KOPT-K1 (cell line): ENCODE measurements around the gene C2CD4D.

Source experiments
- H3K27ac ChIP-seq: fragments of 200-600 bp; sonication (generic); 2 replicates; pipeline ENCODE4 v1.5.1; 2016; ENCODE audit warnings: antibody characterized with exemption, mild to moderate bottlenecking, low read depth, low read length; ENCODE audit not compliant: poor library complexity, severe bottlenecking
- H3K36me3 ChIP-seq: fragments of 200-600 bp; sonication (generic); 2 replicates; pipeline ENCODE4 v1.5.1; 2017; ENCODE audit warnings: antibody characterized with exemption, mild to moderate bottlenecking, low read length, moderate library complexity; ENCODE audit not compliant: insufficient read depth
- H3K9me3 ChIP-seq: fragments of 200-600 bp; sonication (generic); 2 replicates; pipeline ENCODE4 v1.5.1; 2017; ENCODE audit warnings: antibody characterized with exemption, low read length, mild to moderate bottlenecking; ENCODE audit not compliant: insufficient read depth, poor library complexity, severe bottlenecking

The C2CD4D gene

DNA sequence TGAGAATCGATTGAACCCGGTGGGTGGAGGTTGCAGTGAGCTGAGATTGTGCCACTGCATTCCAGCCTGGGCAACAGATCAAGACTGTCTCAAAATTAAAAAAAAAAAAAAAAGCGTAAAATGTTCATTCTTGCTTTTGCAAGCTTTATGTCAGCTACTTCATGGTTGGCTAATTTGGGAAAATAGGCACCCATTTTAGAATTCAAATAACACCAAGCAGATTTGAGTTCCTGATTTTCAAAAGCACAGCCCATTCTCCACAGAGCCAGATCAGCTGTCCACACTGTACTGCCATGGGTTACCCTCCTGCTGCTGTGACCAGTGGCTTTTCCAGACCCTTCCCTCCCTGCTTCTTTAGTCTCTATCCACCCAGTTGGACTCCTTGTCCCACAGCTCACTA, 9.5 kb upstream of the C2CD4D start:
- Histone ChIP-seq H3K36me3 (no peaks in the 10 kb centered on the region), H3K27ac (no peak overlapping the region), H3K9me3 (no peaks in the 10 kb centered on the region)

DNA sequence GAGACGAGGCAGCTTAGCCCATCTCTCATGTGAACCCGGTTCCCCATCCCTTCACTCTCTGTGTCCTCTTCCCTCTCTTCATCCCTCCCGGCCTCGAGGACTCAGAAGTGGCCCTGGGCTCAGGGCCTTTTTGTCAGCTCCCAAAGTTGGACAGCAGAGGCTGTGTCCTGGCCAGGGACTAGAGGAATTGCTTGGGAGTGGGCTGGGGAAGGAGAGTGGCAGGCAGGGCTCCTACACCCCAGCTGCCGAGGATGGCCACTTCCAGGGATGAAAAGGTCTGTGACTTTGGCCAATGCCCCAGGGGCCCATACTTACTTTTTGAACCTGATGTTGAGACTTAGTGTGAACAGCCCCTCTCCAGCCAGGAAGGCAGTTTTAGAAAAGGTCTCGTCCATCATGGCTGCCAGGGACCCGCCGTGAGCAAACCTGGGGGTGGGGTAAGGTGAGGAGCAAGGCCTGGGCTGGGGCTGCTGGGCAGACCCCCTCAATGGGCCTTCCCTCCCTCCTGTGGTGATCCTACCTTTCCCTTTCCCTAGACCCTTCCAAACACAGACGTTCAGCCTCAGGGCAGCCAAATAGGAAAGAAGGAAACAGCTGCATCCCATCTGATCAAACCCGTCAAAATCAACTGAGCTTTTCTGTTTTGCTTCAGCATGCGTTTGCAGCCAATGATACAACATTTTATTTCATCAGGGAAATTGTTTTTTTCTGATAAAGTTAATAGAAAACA, 8.4 kb upstream of the C2CD4D start:
- H3K9me3 ChIP-seq, result no peaks in the 10 kb centered on the region

DNA sequence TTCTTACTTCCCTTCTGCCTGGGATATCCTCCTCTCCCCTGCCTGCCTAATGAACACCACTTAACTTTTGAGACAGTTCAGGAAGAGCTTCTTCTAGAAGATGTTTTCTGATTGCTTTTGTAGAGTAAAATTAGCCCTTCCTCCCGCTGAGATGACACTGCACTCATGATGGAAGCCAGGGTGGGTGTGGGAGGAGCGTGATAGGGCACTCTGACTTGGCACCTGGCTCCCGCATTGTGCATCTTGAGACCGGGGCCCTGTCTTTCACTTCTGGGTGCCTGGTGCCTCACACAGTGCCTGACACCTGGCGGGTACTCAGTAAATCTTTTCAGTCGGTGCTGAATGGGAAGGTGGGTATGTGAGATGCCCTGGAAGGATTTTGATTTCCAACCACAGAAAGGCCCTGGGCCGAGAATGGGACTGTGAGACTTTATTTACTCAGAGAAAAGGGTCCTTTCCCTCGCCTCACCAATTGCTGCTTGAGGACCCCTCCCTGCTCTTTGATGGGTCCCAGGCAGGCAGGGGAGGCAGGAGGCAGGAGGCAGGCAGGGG, 7.1 kb upstream of the C2CD4D start:
- Histone ChIP-seq H3K36me3 (no peaks in the 10 kb centered on the region), H3K9me3 (no peaks in the 10 kb centered on the region), H3K27ac (no peak overlapping the region)

More for the DNA sequence above, 8.4 kb upstream of the C2CD4D start:
- H3K36me3 ChIP-seq, result no peaks in the 10 kb centered on the region
- no peak overlapping the region for H3K27ac ChIP-seq

DNA sequence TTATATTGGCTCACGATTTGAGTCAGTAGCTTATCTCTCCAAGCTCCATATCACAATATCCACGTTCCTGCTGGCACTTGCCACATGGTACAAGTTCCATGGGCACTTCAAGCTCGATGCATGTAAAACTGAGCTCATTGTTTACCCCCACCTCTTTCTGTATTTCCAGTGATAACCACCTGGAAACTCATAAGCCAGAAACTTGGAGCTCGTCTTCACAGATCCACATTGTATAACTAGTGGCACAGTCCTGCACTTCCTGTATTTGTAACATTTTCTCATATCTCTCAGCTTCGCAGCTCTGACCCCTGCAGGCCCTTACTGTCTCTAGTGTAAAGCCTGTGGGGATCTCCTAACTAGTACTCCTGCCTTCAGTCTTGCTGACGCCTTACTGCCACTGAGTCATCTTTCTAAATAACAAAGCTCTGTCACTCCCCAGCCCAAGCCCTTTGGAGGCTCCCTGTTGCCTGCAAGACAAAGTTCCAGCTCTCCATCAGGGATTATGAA, 6.5 kb upstream of the C2CD4D start:
- Histone ChIP-seq H3K9me3 (no peaks in the 10 kb centered on the region), H3K27ac (no peak overlapping the region), H3K36me3 (no peaks in the 10 kb centered on the region)

DNA sequence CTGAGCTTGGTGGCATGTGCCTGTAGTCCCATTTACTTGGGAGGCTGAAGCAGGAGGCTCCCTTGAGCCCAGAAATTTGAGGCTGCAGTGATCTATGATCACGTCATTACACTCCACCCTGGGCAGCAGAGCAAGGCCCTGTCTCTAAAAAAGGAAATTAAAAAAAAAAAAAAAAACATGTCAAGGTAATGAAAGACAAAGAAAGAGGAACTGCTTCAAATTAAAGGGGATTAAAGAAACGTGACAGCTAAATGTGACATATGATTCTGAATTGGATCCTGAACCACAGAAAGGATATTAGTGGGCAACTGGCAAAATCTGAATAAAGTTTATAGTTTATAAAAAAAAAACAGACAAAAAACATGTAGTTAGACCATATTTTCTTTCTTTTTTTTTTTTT, 3.8 kb upstream of the C2CD4D start:
- no peaks in the 10 kb centered on the region for H3K36me3 ChIP-seq
- H3K9me3 ChIP-seq, result no peaks in the 10 kb centered on the region
- no peak overlapping the region for H3K27ac ChIP-seq

GRCh38 chr1:151841141-151841540, 1.5 kb upstream of the C2CD4D start:
- Histone ChIP-seq H3K27ac (no peak overlapping the region), H3K36me3 (no peaks in the 10 kb centered on the region), H3K9me3 (no peaks in the 10 kb centered on the region)

DNA sequence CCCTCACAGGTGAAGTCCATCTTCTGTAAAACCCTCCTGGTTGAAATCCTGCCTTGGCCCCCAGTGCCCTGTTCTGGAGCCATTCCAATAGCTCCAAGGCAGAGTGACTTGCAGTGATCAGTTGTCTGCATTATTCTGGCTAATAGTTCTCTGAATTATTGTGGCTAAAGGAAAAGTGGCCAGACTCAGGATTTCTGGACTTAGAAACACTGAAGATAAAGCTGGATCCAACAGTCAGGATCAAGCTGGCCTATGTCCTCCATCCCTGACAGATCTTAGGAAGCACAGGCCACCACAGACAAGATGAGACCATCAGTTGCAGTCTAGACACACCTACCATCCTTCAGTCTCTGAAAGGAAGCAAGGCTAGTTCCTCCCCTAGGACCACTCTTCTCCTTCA, 801 bp upstream of the C2CD4D start:
- Histone ChIP-seq H3K9me3 (no peaks in the 10 kb centered on the region), H3K27ac (no peak overlapping the region), H3K36me3 (no peaks in the 10 kb centered on the region)

DNA sequence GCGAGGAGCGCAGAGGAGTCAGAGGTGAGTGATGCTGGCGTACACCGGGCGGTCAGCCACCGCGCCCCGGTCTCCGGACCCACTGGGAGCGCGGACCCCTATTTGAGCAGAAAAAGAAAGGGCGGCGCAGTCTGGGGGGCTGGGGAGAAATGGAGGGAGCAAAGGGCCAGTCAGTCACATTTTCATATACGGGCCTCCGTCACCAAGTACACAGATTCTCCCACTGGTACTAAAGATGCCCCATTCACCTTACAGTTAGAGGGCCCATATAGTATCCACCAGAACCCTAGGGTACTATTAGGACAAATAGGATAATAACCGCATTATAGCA, 573 bp downstream of the C2CD4D start:
- Histone ChIP-seq H3K27ac (no peak overlapping the region), H3K9me3 (no peaks in the 10 kb centered on the region), H3K36me3 (no peaks in the 10 kb centered on the region)

DNA sequence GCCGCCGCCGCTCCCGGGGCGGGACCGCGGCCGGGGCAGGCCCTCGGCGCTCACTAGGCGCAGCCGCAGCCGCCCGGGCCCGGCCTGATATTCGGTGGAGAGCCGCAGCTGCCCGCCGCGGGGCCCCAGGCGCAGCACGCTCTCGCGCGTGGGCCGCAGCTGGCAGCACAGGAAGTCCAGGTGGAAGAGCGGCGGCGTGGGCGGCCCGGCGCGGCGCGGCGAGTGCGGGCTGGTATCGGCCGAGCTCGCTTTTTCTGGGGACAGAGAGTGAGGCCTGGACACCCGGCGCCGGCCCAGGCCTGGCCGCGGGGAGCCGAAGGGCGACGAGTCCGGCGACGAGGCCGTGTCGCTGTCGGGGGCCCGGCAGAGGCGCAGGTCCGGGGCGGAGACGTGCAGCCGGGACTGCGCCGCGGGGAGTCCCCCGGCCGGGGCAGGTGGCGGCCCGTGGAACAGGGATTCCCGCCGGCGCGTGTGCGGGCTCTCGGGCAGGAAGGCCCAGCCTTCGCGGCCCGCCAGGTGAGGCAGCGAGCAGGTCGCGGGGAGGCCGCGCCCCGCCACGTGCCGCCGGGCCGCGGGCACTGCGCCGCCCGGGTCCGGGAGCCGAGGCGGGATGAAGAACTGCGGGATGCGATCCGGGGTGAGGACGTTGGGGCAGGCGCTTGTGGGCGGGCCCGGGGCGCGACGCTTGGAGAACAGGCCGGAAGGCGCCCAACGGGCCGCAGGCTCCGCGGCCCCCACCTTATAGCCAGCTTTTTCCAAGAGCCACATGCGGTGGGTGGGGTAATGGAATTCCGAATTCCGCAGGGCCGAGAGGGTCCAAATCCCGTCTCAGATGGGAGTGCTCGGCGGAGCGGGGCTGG, 1.2 kb downstream of the C2CD4D start:
- H3K9me3 ChIP-seq, result no peaks in the 10 kb centered on the region
- no peak overlapping the region for H3K27ac ChIP-seq
- no peaks in the 10 kb centered on the region for H3K36me3 ChIP-seq

- no peaks in the 10 kb centered on the region for H3K9me3 ChIP-seq
- H3K36me3 ChIP-seq, result no peaks in the 10 kb centered on the region
- no peak overlapping the region for H3K27ac ChIP-seq
Observed at GRCh38 chr1:151837884-151838221, 1.8 kb downstream of the C2CD4D start.

GRCh38 chr1:151837197-151837596, 2.4 kb downstream of the C2CD4D start:
- H3K27ac ChIP-seq, result no peak overlapping the region
- no peaks in the 10 kb centered on the region for H3K9me3 ChIP-seq
- H3K36me3 ChIP-seq, result no peaks in the 10 kb centered on the region

DNA sequence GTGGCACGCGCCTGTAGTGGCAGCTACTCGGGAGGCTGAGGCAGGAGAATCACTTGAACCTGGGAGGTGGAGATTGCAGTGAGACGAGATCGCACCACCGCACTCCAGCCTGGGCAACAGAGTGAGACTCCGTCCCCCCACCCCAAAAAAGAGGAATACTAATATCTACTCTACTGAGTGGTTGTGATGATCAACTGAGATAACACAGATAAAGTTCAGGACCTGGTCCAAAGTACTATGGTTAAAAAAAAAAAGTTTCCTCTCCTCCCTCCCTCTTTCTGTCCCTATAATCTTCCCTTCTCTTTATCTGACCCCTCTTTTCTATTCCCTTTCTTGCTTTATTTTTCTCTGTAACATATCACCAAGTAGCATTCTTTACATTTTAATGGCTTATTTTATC, 4.0 kb downstream of the C2CD4D start:
- Histone ChIP-seq H3K36me3 (no peaks in the 10 kb centered on the region), H3K9me3 (no peaks in the 10 kb centered on the region), H3K27ac (no peak overlapping the region)

DNA sequence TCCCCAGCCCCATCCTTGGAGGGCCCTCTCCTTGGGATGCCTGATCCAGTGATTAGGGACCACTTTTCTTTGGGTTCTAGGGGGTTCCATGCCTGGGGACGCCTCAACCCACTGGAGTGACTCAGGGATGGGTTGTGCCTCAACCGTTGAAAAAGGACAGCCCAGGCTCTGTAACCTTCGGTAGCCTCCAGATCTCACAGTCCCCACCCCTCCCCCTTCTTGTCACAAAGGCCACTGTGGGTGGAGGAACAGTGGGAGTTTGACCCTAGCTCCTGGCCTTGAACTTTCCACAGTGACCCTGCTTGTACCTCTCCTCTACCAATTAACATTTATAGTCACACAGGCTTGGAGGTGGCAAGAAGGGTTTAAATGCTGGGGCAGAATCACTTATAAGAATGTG, 5.4 kb downstream of the C2CD4D start:
- H3K9me3 ChIP-seq, result no peaks in the 10 kb centered on the region
- H3K27ac ChIP-seq, result no peak overlapping the region
- no peaks in the 10 kb centered on the region for H3K36me3 ChIP-seq

DNA sequence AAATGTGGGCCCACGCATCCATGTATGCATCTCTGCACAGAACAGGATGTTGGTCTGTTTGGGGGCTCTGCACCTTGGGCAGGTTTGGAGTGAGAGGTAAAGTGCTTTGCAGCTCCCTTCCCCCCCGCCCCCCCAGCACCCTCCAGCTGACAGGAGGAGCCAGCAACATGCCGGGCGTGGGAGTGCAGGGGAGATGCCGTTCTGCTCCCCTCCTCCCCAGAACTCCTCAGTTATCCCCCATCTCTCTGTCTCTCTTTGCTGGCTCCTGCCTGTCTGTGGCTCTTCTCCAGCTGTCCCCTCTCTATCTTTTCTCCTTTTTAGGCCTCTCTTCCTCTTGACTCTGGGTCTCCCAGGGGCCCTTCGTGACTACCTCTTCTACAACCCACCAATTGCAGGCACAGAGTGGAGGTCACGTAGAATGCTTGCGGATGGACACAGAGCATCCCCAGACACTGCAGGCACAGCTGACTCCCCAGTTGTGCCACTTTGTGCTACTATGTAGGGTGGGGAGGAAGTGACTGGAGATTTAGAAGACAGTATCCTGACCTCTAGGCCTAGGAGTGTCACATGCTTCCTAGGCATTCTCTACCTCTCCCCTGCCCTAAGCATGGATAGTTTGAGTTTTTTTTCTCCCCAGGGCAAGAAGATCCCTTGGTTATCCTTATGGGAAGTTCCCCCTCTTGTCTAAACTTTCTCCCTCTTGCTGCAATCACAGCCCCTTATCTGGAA, 6.3 kb downstream of the C2CD4D start:
- Histone ChIP-seq H3K27ac (no peak overlapping the region), H3K36me3 (no peaks in the 10 kb centered on the region), H3K9me3 (no peaks in the 10 kb centered on the region)

DNA sequence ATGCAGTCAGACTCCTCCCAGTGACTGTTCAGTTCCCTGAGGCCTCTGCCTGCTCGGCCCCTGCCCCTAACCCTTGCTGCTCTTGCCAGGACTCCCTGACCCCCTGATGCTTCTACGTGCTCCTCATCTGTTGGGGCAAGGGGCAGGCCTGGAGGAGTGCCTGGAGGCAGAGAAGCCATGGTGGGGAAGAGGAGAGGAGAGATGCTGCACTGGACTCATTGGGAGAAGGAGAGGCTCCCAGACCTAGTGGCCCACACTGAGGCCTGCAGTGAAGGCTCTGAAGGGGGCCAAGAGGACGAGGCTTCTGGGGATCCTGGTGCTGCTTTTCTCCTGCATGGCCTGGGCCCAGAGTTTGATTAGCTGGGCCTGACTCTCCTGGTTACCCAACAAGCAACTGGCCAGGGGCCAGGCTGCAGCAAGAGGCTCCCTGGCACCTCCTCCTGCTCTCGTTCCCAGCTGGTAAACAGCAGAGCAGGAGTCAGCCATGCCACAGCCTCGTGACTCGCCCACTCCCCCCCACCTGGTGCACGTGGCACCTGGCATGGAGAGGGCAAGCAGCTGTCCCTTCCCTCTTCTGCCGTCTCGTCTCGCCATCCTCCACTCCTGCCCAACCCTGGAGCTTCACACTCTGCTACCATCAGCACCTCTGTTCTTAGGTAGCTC, 7.2 kb downstream of the C2CD4D start:
- Histone ChIP-seq H3K27ac (no peak overlapping the region), H3K36me3 (no peaks in the 10 kb centered on the region), H3K9me3 (no peaks in the 10 kb centered on the region)
